GM21423 (cell line): ENCODE data around the gene AP5Z1.
A peak's percentile ranks its signal among the peaks of the same experiment; 100 is the strongest.

ENCODE experiments used
- ATAC-seq: cut with Tn5 transposase; IDR thresholded peaks from one replicate; pipeline ENCODE4 v1.9.1; 2021; ENCODE audit warnings: mild to moderate bottlenecking, moderate library complexity; ENCODE audit not compliant: unreplicated experiment

AP5Z1 gene

GRCh38 chr7:4775250-4775847, at the start of gene AP5Z1:
TSS of gene AP5Z1 (plus strand) at chr7:4775623. CDS start at chr7:4775716, 93 bp downstream.
- peak; percentile 94 for ATAC-seq

DNA sequence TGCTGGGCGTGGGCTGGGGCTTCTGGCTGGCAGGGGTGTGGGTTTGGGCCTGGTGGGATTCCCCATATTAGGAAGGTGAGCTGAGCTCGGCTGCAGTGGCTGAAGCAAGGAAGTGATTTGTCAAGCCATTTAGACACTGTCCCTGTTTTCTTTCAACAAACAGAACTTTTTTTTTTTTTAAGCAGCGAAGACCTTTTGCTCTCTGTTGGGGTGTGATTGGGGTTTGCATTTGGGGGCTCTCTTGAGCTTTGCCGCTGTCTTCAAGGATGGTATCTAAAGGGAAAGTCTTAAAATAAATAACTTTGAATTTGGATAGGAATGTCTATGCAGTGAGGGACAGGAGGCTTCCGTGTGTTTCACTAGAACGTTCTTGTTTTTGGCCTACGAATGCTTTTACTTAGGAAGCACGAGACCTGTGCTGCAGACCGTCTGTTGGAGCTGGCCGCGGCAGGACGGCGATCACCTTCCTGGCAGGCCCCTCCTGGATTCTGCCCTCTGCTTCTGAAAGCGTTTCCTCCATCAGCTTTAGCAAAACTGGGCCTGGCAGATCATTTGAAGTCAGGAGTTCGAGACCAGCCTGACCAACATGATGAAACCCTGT, 49.5 kb upstream of the AP5Z1 start:
- ATAC-seq: no peak

DNA sequence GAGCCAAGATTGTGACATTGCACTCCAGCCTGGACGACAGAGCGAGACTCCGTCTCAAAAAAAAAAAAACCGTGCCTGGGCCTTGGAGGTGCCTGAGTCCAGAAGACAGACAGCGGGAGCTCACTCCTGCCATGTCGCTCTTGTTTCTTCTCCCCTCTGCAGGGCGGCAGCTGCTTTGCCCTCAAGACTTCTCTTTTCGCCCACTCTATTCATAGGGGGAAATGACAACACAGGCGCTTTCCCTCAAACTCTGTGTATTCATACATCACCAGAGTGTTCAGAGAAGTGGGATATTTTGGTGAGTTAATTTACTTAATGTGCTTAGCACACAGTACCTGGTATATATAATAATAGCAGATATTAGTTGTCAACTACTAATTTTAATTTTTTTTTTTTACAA, 48.9 kb upstream of the AP5Z1 start:
- no peak for ATAC-seq

GRCh38 chr7:4727914-4728705, 47.3 kb upstream of the AP5Z1 start:
- ATAC-seq: no peak

DNA sequence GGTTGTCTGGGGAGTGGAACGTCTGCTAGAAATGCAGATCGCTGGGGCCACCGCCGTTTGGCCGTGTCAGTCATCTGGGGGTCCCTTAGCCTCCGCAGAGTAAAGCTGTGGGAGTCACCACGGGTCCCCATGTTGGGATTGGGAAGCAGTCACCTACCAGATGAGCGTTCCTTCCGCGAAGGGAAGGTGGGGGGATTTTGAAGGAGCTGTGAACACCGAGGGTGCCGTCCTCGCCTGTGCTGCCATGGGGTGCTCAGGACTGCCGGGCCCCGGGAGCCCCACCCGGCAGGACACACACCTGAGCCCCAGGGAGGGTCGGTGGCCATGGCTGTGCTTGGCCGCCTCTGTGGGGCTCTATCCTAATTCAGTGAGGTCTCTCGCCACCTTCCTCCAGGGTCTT, 46.2 kb upstream of the AP5Z1 start:
- no peak for ATAC-seq

DNA sequence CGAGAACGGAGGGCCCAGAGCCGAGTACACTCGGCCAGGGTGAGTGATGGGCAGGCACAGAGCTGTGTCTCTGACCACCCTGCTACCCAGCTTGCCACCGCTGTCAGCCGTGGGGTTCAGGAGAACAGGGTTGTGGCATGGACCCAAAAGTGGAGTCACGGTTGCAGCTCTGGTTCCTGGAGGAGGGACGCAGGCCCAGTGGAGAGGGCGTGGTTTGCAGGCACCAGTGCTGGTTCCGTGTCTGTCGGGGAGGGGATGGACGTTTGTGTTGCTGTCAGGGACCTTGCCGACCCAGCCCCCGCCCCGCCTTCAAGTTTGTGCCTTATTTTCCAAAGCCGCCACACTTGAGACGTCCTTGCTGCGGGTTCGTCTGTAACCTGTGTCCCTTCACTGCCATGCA, 45.1 kb upstream of the AP5Z1 start:
- ATAC-seq: no peak

DNA sequence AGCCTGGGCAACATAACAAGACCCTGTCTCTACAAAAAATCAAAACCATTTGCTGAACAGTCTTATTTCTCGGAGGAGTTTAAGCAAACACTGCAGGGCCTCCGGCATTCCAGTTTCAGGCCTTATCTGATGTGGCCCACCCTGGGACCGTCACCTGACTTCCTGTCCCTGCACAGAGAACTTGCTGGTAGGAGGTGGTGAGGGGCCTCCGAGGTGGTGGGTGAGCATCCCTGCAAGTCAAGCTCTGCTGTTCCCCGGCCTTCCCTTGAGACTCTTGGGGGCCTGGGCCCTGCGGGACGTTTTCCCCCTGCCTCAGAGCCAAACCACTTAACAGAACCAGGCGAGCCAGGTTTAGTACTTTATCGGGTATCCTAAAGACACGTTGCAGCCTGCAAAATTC, 44.5 kb upstream of the AP5Z1 start:
- no peak for ATAC-seq

- ATAC-seq: no peak
Observed at GRCh38 chr7:4731803-4732202, 43.6 kb upstream of the AP5Z1 start.

DNA sequence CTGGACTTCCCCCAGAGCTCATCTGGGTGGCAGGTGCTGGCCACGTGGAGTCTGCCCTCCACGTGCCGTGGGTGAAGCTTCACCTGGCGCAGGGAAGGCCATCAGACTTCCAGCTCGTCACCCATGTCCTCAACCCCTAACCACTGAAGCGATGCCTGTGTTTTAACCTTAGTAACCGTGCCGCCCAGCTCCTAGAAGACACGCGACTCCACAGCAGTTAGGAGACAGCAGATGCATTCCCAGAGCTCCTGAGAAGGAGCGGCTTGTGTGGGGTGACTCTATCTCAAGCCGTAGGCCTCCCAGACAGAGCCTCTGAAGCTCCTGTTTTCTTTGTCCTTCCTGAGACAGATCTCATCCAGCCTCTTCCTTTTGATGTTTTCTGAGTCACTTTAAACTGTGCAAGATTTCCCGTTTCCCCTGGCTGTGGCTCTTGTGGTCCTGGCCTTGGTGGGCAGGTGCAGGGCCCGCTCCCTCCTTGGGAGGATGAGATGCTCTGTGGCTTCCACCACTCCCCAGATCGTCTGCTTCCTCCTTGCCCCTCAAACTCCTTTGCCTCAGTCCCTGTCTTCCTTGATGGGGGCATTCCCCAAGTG, 41.4 kb upstream of the AP5Z1 start:
- ATAC-seq: no peak

- ATAC-seq: no peak
Observed at GRCh38 chr7:4734587-4735345, 40.7 kb upstream of the AP5Z1 start.

GRCh38 chr7:4737300-4737699, 38.1 kb upstream of the AP5Z1 start:
- ATAC-seq: no peak

GRCh38 chr7:4738711-4739527, 36.5 kb upstream of the AP5Z1 start:
- ATAC-seq: no peak

GRCh38 chr7:4739528-4739992, 35.9 kb upstream of the AP5Z1 start:
- ATAC-seq: no peak

GRCh38 chr7:4740796-4741195, 34.6 kb upstream of the AP5Z1 start:
- ATAC-seq: no peak

- no peak for ATAC-seq
Observed at GRCh38 chr7:4742051-4742573, 33.3 kb upstream of the AP5Z1 start.

DNA sequence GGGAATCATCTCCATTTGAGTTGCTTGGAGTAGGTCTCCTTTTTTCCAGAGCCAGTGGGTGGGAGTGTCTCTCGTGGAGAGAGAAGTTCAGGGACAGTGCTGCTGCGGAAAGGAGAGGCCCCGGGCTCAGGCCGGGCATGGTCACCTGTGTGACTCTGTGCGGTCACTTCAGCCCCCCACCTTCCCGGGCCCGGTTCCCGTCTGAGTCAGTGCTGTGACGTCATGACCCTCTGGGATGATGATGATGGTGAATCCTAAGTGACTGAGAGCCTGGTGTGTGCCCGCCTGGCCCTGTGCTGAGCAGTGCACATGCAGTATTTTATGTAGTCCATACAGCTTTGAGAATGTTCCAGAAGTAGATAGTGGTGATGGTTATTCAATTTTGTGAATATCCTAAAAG, 32.6 kb upstream of the AP5Z1 start:
- no peak for ATAC-seq

DNA sequence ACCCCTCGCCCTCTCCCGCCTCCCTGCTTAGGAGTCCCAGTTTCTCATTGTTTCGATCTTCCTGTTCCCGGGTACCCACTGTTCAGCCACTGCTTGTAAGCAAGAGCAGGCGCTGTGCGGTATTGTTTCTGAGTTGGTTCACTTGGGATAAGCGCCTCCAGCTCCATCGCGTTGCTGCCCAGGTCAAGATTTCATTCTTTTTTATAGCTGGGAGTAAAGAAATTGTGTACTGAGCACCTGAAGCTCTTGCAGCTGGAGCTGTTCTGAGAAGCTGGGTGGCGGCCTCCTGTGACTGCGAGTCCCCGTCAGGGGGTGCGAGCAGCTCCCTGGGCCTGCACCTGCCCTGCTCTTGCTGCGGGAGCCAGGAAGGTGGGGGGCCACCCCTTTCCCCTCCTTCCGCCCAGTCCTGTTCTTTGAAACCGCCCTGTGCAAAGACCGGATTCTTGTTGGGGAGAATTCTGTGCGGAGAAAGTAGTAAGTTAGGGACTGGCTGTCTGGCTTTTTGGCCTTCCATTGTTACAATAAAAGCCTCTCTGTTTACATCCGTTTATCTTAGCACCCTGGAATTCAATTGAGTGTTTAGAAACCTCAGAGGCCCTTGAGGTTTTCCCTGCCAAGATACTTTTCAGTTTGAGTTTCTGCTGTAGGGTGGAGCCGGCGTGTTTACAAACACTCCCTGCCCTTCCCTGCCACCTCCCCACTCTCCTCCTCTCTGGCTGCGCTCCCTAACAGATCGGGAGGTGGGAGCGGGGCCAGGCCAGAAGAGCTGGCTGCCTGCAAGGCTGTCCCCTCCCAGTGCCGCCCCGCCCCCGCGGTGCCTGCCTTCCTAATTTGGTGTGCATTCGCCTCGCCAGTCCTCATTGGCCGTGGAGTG, 30.8 kb upstream of the AP5Z1 start:
- peak; percentile 71 for ATAC-seq

GRCh38 chr7:4745265-4745919, 30.0 kb upstream of the AP5Z1 start:
- ATAC-seq: no peak
